K562 (cell line): Measurements from ENCODE around the gene WDR17. TPM values are rescaled to one million over a fixed set of nuclear protein-coding genes. Genes with fewer than 3 reads are reported as not detected.

Experiments
- ATAC-seq: fragments of 200-7000 bp; cut with Tn5 transposase; 3 replicates; pipeline ENCODE4 v1.9.1; 2020; ENCODE audit warnings: moderate library complexity
- BruUV-seq: library from RNA; stranded (reverse); fragments of 400-500 nt; replicated peaks from 2 replicates; lab custom pipeline; 2021; lab: Mats Ljungman, UMichigan
- CTCF ChIA-PET: fragments of 300-600 bp; formaldehyde crosslinking; extraction: SDS; loops from one replicate; lab custom pipeline; 2021; ENCODE audit warnings: low intra/inter-chr PET ratio; lab: Yijun Ruan, JAX
- POLR2A ChIA-PET: fragments of 300-600, 350-650 bp; sonication (Branson Sonifier 250); formaldehyde crosslinking; extraction: SDS; loops from one replicate; lab custom pipeline; 2021; ENCODE audit warnings: antibody characterized with exemption, inconsistent platforms; lab: Yijun Ruan, JAX
- DNase-seq, 4 experiments: peaks; one replicate each; pipeline versions ENCODE4 v3.0.0 to v3.0.0-alpha.2; 2011 to 2018; ENCODE audit warnings: low spot score in 3 of 4, mixed read lengths in 3 of 4; ENCODE audit errors: extremely low read depth in 1 of 4
- FAIRE-seq: peaks from 2 replicates; lab custom pipeline; 2011; peaks lifted over from hg19 to GRCh38; lab: Jason Lieb, UNC
- H2AFZ ChIP-seq: 2 replicates; pipeline ENCODE4 v1.6.0; 2011; ENCODE audit warnings: low read depth, low read length, control low read depth, inconsistent platforms
- H3K27ac ChIP-seq: fragments of 200-600 bp; 3 replicates; pipeline ENCODE4 v1.8.0; 2011; ENCODE audit warnings: low read depth, mild to moderate bottlenecking, control low read depth, inconsistent platforms, low read length, moderate library complexity, mixed read lengths; ENCODE audit errors: extremely low read depth
- H3K27me3 ChIP-seq, 2 experiments: fragments of 300-600 bp in 1 of 2; 2 replicates in 1 of 2; 3 replicates in 1 of 2; pipeline versions ENCODE4 v1.6.0 to v1.8.0; 2011; ENCODE audit warnings: inconsistent platforms in 2 of 2, low read length in 2 of 2, mild to moderate bottlenecking in 1 of 2, mixed read lengths in 1 of 2, moderate library complexity in 1 of 2; ENCODE audit not compliant: control insufficient read depth in 2 of 2, insufficient read depth in 2 of 2
- H3K36me3 ChIP-seq: fragments of 300-600 bp; 3 replicates; pipeline ENCODE4 v1.8.0; 2011; ENCODE audit warnings: mild to moderate bottlenecking, low read length, inconsistent platforms; ENCODE audit not compliant: control insufficient read depth, insufficient read depth
- H3K4me1 ChIP-seq, 2 experiments: fragments of 200-600 bp in 1 of 2; replicated peaks in 1 of 2; 2 replicates in 1 of 2; 3 replicates in 1 of 2; pipeline versions ENCODE4 v1.5.1 to v1.8.0; 2011; ENCODE audit warnings: inconsistent platforms in 2 of 2, low read length in 2 of 2, mild to moderate bottlenecking in 1 of 2, mixed read lengths in 1 of 2, moderate library complexity in 1 of 2; ENCODE audit not compliant: control insufficient read depth in 2 of 2, insufficient read depth in 2 of 2
- H3K4me2 ChIP-seq: 2 replicates; pipeline ENCODE4 v1.6.1; 2011; ENCODE audit warnings: low read length, control low read depth, inconsistent platforms, mixed read lengths; ENCODE audit not compliant: insufficient read depth
- H3K4me3 ChIP-seq: fragments of 200-600 bp; sonication (generic), shearing (Covaris generic); 2 replicates; pipeline ENCODE4 v1.5.1; 2016; ENCODE audit warnings: control low read depth, inconsistent platforms
- H3K79me2 ChIP-seq: fragments of 200-600 bp; 3 replicates; pipeline ENCODE4 v1.8.0; 2011; ENCODE audit warnings: low read length, inconsistent platforms; ENCODE audit not compliant: control insufficient read depth, insufficient read depth
- H3K9ac ChIP-seq, 2 experiments: 2 replicates each; pipeline versions ENCODE4 v1.6.0 to v1.6.1; 2011; ENCODE audit warnings: low read depth in 2 of 2, low read length in 2 of 2, control low read depth in 1 of 2, inconsistent platforms in 1 of 2, mild to moderate bottlenecking in 1 of 2, mixed read lengths in 1 of 2; ENCODE audit not compliant: insufficient read depth in 1 of 2
- H3K9me1 ChIP-seq: one replicate; pipeline ENCODE4 v1.6.0; 2011; ENCODE audit warnings: inconsistent platforms, mild to moderate bottlenecking, low read length, moderate library complexity; ENCODE audit not compliant: control insufficient read depth, insufficient read depth
- H3K9me3 ChIP-seq: replicated peaks from 2 replicates; pipeline ENCODE4 v1.5.1; 2011; ENCODE audit warnings: low read depth, low read length, inconsistent platforms; ENCODE audit not compliant: control insufficient read depth, insufficient read depth
- H4K20me1 ChIP-seq: replicated peaks from 2 replicates; pipeline ENCODE4 v1.6.1; 2011; ENCODE audit warnings: low read length, inconsistent platforms, mixed read lengths; ENCODE audit not compliant: control insufficient read depth, insufficient read depth
- FOXO4 ChIP-seq: fragments of 450-650 bp; formaldehyde crosslinking; IDR thresholded peaks from 2 replicates; pipeline ENCODE4 v1.4.0; 2020; ENCODE audit warnings: mild to moderate bottlenecking, moderate library complexity
- FOXP1 ChIP-seq: sonication (generic); formaldehyde crosslinking; IDR thresholded peaks from 2 replicates; pipeline ENCODE4 v1.8.0; 2022; ENCODE audit warnings: mild to moderate bottlenecking, missing genetic modification reagents
- SNIP1 ChIP-seq: fragments of 450-650 bp; IDR thresholded peaks from 2 replicates; pipeline ENCODE4 v1.7.1; 2017; ENCODE audit warnings: low read depth, mild to moderate bottlenecking
- ZNF133 ChIP-seq: fragments of 250-450 bp; sonication (Bioruptor Pico); IDR thresholded peaks from 2 replicates; pipeline ENCODE4 v1.4.0; 2020; ENCODE audit warnings: mild to moderate bottlenecking
- ZNF146 ChIP-seq: IDR thresholded peaks from one replicate; pipeline ENCODE4 v1.6.1; 2018; ENCODE audit warnings: missing compliant biosample characterization; ENCODE audit not compliant: unreplicated experiment
- ZNF212 ChIP-seq: fragments of 450-650 bp; formaldehyde crosslinking; IDR thresholded peaks from 2 replicates; pipeline ENCODE4 v1.4.0; 2020; ENCODE audit warnings: mild to moderate bottlenecking
- ZNF316 ChIP-seq: fragments of 450-650 bp; IDR thresholded peaks from 2 replicates; pipeline ENCODE4 v1.6.1; 2016
- ZNF518B ChIP-seq: fragments of 250-450 bp; sonication (Bioruptor Pico); IDR thresholded peaks from 2 replicates; pipeline ENCODE4 v1.5.0; 2021; ENCODE audit warnings: mild to moderate bottlenecking, moderate library complexity
- ZNF551 ChIP-seq: fragments of 250-450 bp; sonication (Bioruptor Pico); IDR thresholded peaks from 2 replicates; pipeline ENCODE4 v1.5.0; 2021; ENCODE audit warnings: mild to moderate bottlenecking, moderate library complexity
- ZNF830 ChIP-seq: fragments of 250-450 bp; sonication (Bioruptor Pico); IDR thresholded peaks from 2 replicates; pipeline ENCODE4 v1.5.0; 2021; ENCODE audit warnings: mild to moderate bottlenecking
- WGBS: fragments of 100-300 bp; shearing (Covaris generic); methylation state at CpG from one replicate; pipeline ENCODE4 v1.1.6; 2016; ENCODE audit warnings: low coverage, mixed read lengths; ENCODE audit not compliant: insufficient coverage; ENCODE audit errors: missing lambda C conversion rate; 5-methylcytosine and 5-hydroxymethylcytosine counted together
- in situ Hi-C: fragments of 300-500 bp; cut with MboI; formaldehyde crosslinking; loops from 4 replicates; pipeline ENCODE4 v1.15.0; 2018; ENCODE audit warnings: inconsistent platforms, mixed read lengths
- intact Hi-C: fragments of 100-400 bp; cut with micrococcal nuclease; formaldehyde crosslinking; loops from 2 replicates; pipeline ENCODE4 v1.14.2; 2022
- polyA plus RNA-seq, 8 experiments: library from polyadenylated mRNA; depleted of rRNA in 4 of 8; stranded (reverse) in 5 of 8; unstranded in 3 of 8; fragments of >200 nt; fragmentation: Nextera tagmentation in 2 of 8; fragmentation: Illumina TruSeq in 1 of 8; extraction: Ambion mirVana in 2 of 8; extraction: Trizol in 1 of 8; gene quantifications; 2 replicates each; pipeline versions ENCODE4 v1.2.1 to v1.2.3, GENCODE V29; 2011 to 2014; ENCODE audit warnings: inconsistent platforms in 1 of 8, missing spikeins in 1 of 8
- total RNA-seq, 7 experiments: library from RNA; depleted of rRNA in 6 of 7; stranded (reverse); fragments of >200 nt in 6 of 7; fragmentation: Illumina TruSeq in 2 of 7; extraction: Trizol in 2 of 7; gene quantifications; 2 replicates each; pipeline versions ENCODE4 v1.2.1 to v1.2.3, GENCODE V29; 2011 to 2021; ENCODE audit warnings: low replicate concordance in 1 of 7

Gene WDR17
- total and polyA plus RNA-seq, 9 of the 15 experiments (the other 6 are each of a cell fraction or from before 2014, with no cell fraction given) = 0.04 to 0.07 TPM; not detected in 7

DNA sequence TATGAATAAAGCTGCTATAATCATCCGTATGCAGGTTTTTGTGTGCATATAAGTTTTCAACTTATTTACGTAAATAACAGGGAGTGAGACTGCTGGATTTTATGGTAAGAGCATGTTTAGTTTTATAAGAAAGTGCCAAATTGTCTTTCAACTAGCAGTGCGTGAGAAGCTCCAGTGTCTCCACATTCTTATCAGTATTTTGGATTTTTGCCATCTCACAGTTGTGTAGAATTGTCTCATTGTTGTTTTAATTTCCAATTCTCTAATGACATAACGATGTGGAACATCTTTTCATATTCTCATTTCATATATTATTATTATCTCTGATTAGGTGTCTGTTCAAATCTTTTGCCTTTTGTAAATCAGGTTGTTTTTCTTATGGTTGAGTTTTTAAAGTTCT is 49.0 kb upstream of the WDR17 start:
- DNase-seq = no peak
- WGBS = 4% methylated on average over 4 of the region's 4 CpGs
- CTCF ChIA-PET = no interaction called here
- no peaks in the 10 kb centered on the region for H4K20me1 ChIP-seq
- H3K27me3 ChIP-seq = no peaks in the 10 kb centered on the region
- no peaks in the 10 kb centered on the region for H3K9me1 ChIP-seq
- no peaks in the 10 kb centered on the region for H3K4me1 ChIP-seq
- H3K9ac ChIP-seq = no peak overlapping the region
- no peaks in the 10 kb centered on the region for H3K36me3 ChIP-seq
- in situ Hi-C loops = no loop called here
- POLR2A ChIA-PET = no interaction called here
- H3K27ac ChIP-seq = no peak overlapping the region
- ATAC-seq = no peak
- H3K4me2 ChIP-seq = no peak overlapping the region
- TF ChIP-seq ZNF146 (CRISPR knock-in tag) = no peak
- no peak for TF ChIP-seq FOXO4 (CRISPR knock-in tag)
- no peak for TF ChIP-seq ZNF133
- TF ChIP-seq ZNF518B (CRISPR knock-in tag) = no peak
- no peak for TF ChIP-seq ZNF830
- TF ChIP-seq ZNF316 = no peak
- TF ChIP-seq ZNF551 (CRISPR knock-in tag) = no peak
- no peak for TF ChIP-seq SNIP1
- TF ChIP-seq FOXP1 (CRISPR knock-in tag) = no peak
- no peak for TF ChIP-seq ZNF212 (CRISPR knock-in tag)
- H3K4me3 ChIP-seq = no peak overlapping the region
- intact Hi-C loops = no loop called here
- H3K9me3 ChIP-seq = no peaks in the 10 kb centered on the region; the same call in 1 of the 2 replicates
- FAIRE-seq = no peak
- BruUV-seq = no TSS peak
- H2AFZ ChIP-seq = no peak overlapping the region
- H3K79me2 ChIP-seq = no peaks in the 10 kb centered on the region
